GM12801 (cell line): ENCODE results near the gene TOX2.

Experiments used
- CTCF ChIP-seq: IDR thresholded peaks from one replicate; pipeline ENCODE4 v1.5.1; 2011; ENCODE audit warnings: control low read depth; ENCODE audit not compliant: insufficient read length; ENCODE audit errors: extremely low read depth

The TOX2 gene

GRCh38 chr20:43955750-43956191, 41.1 kb downstream of the TOX2 start:
- TF ChIP-seq CTCF, result no peak

DNA sequence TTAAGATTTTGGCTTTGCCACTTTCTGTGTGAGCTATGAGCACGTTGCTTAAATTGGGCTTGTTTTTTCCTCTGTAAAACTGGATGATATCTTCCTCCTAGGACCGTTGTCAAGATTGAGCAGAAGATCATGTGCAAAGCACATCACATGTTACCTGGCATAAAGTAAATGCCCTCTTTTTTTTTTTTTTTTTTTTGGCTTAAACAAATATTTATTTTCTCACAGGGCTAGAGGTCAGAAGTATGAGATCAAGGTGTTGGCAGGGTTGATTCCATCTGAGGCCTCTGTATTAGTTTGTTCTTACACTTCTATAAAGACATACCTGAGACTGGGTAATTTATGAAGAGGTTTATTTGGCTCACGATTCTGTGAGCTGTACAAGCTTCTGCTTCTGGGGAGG, 42.7 kb downstream of the TOX2 start:
- no peak for TF ChIP-seq CTCF

DNA sequence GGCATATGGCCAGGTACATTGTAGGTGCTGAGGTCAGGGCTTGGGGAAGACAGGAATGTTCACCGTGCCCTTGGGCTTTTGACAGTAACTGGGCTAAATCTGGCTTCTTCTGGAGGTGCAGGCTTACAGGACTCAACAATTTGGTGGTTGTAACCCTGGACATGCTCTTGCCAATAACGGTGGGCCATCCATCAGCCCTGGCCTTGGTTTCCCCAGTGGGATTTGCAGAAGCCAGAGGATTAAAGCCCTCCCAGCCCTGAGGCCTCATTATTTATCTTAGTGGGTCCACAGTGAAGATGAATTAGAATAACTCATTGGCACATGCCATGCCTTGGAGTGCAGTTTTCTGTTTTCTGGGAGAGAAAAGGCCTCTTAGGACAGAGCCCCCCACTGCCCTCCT, 44.0 kb downstream of the TOX2 start:
- no peak for TF ChIP-seq CTCF

DNA sequence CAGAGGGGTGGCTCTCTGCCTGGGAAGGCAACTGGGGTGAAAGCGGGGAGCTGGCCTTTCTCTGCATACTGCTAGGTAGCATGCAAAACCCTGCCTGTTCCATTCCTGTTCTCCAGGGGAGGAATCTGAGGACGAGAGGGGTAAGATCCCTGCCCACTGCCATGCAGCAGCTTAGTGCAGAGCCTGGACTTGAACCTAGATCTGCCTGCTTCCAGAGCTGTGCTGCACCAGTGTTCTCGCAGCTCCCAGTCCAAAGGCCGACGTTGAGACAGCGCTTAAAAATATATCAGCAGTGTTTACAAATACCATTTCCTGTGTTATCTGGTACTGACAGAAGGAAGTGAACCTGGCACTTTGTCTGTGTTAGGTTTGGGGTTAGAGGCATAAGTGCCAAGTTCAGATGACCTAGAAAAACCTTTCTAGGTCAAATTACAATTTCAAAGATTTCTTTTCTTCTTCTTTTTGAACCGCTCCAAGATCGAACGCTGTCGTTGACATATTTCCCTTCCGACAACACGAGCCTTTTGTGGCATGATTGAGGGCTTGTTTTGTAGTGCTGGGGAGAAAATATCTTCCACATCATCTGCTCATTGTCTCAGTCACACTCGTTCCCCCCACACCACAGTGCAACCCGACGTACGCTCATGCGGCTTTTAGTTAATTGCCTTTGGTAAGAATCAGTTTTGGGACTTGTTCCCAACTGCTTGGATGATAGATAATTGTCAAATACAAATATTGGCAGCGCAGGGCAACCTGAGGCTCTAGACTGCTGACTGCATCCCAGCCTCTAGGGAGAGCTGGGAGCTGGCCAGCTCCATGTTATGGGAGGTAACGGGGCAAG, 44.6 kb downstream of the TOX2 start:
- no peak for TF ChIP-seq CTCF

- TF ChIP-seq CTCF, result no peak
Measured at GRCh38 chr20:43959920-43960227, 45.2 kb downstream of the TOX2 start.

DNA sequence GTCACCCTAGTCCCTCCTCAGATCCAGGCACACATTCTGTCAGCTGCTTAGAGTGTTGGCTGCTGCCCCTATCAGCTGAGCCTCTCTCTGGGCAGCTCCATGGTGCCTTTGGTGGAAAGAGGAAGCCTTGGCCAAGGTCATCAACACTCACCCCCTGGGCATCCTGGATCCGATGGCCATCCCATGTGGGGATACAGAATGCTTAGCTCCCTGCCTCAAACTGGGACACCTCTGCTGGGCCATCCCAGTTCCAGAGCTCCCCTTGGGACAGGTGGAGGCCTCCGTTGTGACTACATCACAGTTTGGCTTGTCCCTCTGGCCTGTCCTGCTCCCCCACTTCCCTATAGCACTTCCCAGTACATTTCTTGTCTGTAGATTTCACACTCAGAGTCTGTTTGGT, 45.6 kb downstream of the TOX2 start:
- TF ChIP-seq CTCF, result no peak

GRCh38 chr20:43961116-43961515, 46.5 kb downstream of the TOX2 start:
- TF ChIP-seq CTCF, result no peak
